Panc1 (cell line): ENCODE results near the gene SEM1. TPM values are rescaled to one million over a fixed set of nuclear protein-coding genes. Genes with fewer than 3 reads are reported as not detected.
A peak's percentile ranks its signal among the peaks of the same experiment; 100 is the strongest.

Source experiments
- ATAC-seq: fragments of 200-7000 bp; cut with Tn5 transposase; 2 replicates; pipeline ENCODE4 v1.9.1; 2020; ENCODE audit warnings: mild to moderate bottlenecking, moderate library complexity
- BruUV-seq: library from RNA; stranded (reverse); fragments of 400-500 nt; replicated peaks from 2 replicates; lab custom pipeline; 2021; lab: Mats Ljungman, UMichigan
- CTCF ChIA-PET: fragments of 300-600 bp; sonication (Branson Sonifier 250); formaldehyde crosslinking; loops from one replicate; lab custom pipeline; 2022; ENCODE audit warnings: antibody characterized with exemption; lab: Charles Lee
- POLR2A ChIA-PET: fragments of 300-600 bp; sonication (Branson Sonifier 250); formaldehyde crosslinking; loops from one replicate; lab custom pipeline; 2022; ENCODE audit warnings: antibody characterized with exemption; lab: Charles Lee
- DNase-seq: peaks from one replicate; pipeline ENCODE4 v3.0.0-alpha.2; 2010; ENCODE audit warnings: low read depth, low spot score
- H3K27ac ChIP-seq: 2 replicates; pipeline ENCODE4 v1.5.1; 2011; ENCODE audit warnings: mild to moderate bottlenecking, low read length, inconsistent platforms
- H3K27me3 ChIP-seq: fragments of 200-500 bp; sonication (Bioruptor generic); 2 replicates; pipeline ENCODE4 v1.6.0; 2014; ENCODE audit warnings: low read length, inconsistent platforms; ENCODE audit not compliant: control insufficient read depth, insufficient read depth
- H3K36me3 ChIP-seq: fragments of 200-500 bp; sonication (Bioruptor generic); 2 replicates; pipeline ENCODE4 v1.5.1; 2014; ENCODE audit warnings: inconsistent platforms, mild to moderate bottlenecking, low read length, moderate library complexity; ENCODE audit not compliant: control insufficient read depth, insufficient read depth
- H3K4me1 ChIP-seq: 2 replicates; pipeline ENCODE4 v1.5.1; 2011; ENCODE audit warnings: inconsistent platforms, mild to moderate bottlenecking, low read length, moderate library complexity; ENCODE audit not compliant: control insufficient read depth, insufficient read depth
- H3K4me3 ChIP-seq, 2 experiments: 2 replicates each; pipeline ENCODE4 v1.5.1; 2011 to 2012; ENCODE audit warnings: low read depth in 2 of 2, low read length in 2 of 2, mild to moderate bottlenecking in 2 of 2, inconsistent platforms in 1 of 2, moderate library complexity in 1 of 2
- H3K9me3 ChIP-seq: fragments of 200-500 bp; sonication (Bioruptor generic); 2 replicates; pipeline ENCODE4 v1.5.1; 2014; ENCODE audit warnings: low read depth, mild to moderate bottlenecking, inconsistent platforms, low read length, moderate library complexity; ENCODE audit not compliant: control insufficient read depth, insufficient read depth
- CTCF ChIP-seq: fragments of 450-650 bp; IDR thresholded peaks from 2 replicates; pipeline ENCODE4 v1.5.1; 2017; ENCODE audit warnings: mild to moderate bottlenecking
- POLR2AphosphoS5 ChIP-seq: IDR thresholded peaks from 2 replicates; pipeline ENCODE4 v1.6.1; 2012; ENCODE audit warnings: mild to moderate bottlenecking, low read depth, low read length, moderate library complexity
- REST ChIP-seq, 2 experiments: IDR thresholded peaks; 2 replicates each; pipeline ENCODE4 v1.6.1; 2011 to 2012; ENCODE audit warnings: low read depth in 2 of 2, control low read depth in 1 of 2, low read length in 1 of 2, mild to moderate bottlenecking in 1 of 2, moderate library complexity in 1 of 2; ENCODE audit not compliant: insufficient read depth in 1 of 2
- SIN3A ChIP-seq: IDR thresholded peaks from 2 replicates; pipeline ENCODE4 v1.6.1; 2012; ENCODE audit warnings: low read depth, mild to moderate bottlenecking, low read length, moderate library complexity, borderline replicate concordance; ENCODE audit not compliant: insufficient read depth
- TCF7L2 ChIP-seq: IDR thresholded peaks from 2 replicates; pipeline ENCODE4 v1.6.1; 2011; ENCODE audit warnings: mild to moderate bottlenecking, low read depth, low read length, inconsistent platforms
- in situ Hi-C: cut with HindIII; loops from 2 replicates; pipeline ENCODE4 v1.10.0; 2016; ENCODE audit warnings: low sequenced_read_pairs, low pct_unique_long_range_greater_than_20kb
- intact Hi-C: fragments of 100-400 bp; cut with micrococcal nuclease; formaldehyde crosslinking; loops from one replicate; pipeline ENCODE4 v1.10.0; 2022; ENCODE audit not compliant: unreplicated experiment
- total RNA-seq: library from RNA; stranded (reverse); gene quantifications from one replicate; pipeline ENCODE4 v1.2.1, GENCODE V29; 2021; ENCODE audit not compliant: unreplicated experiment

The SEM1 gene
- total RNA-seq, 1 experiment from 2014 or later, result 67.8 TPM

- in situ Hi-C loops, result no loop called here
- DNase-seq (no peak), ATAC-seq (no peak)
- Histone ChIP-seq H3K4me3 (peak overlapping the region; percentile 89 to 96), H3K27me3 (no peaks in the 10 kb centered on the region), H3K9me3 (no peaks in the 10 kb centered on the region), H3K4me1 (peaks cover 7% of the 10 kb centered on the region), H3K27ac (peak overlapping the region; percentile 36), H3K36me3 (no peaks in the 10 kb centered on the region; the same call in none of the 2 replicates)
- intact Hi-C loops, result loop anchor here (10.0 kb wide), 1 partner anchor 317 kb away; the partner anchor contains the start of gene DLX5
- no TSS peak for BruUV-seq
- CTCF ChIA-PET, result no interaction called here
- TF ChIP-seq CTCF (no peak), SIN3A (no peak), REST (IDR thresholded peaks at IDR 0.05; ENCODE audit: insufficient read depth in 1 of 2, low read depth in 2 of 2, low read length in 1 of 2) (no peak), POLR2AphosphoS5 (no peak), TCF7L2 (no peak)
- POLR2A ChIA-PET, result no interaction called here
Measured at GRCh38 chr7:96707901-96708774, 1.5 kb downstream of the SEM1 start.

GRCh38 chr7:96701258-96701657 is 8.4 kb downstream of the SEM1 start:
- BruUV-seq, result no TSS peak
- Histone ChIP-seq H3K27me3 (no peaks in the 10 kb centered on the region), H3K4me1 (peaks cover 3% of the 10 kb centered on the region; the same call in 1 of the 2 replicates), H3K27ac (no peak overlapping the region), H3K9me3 (no peaks in the 10 kb centered on the region), H3K36me3 (no peaks in the 10 kb centered on the region; the same call in 1 of the 2 replicates), H3K4me3 (no peak overlapping the region)
- no peak for TF ChIP-seq TCF7L2
- no peak for TF ChIP-seq SIN3A
- no peak for TF ChIP-seq CTCF
- no peak for TF ChIP-seq POLR2AphosphoS5
- no peak for TF ChIP-seq REST (IDR thresholded peaks at IDR 0.05; ENCODE audit: insufficient read depth in 1 of 2, low read depth in 2 of 2, low read length in 1 of 2)
- in situ Hi-C loops (no loop called here), intact Hi-C loops (loop anchor here (10.0 kb wide), 1 partner anchor 324 kb away; the partner anchor contains the start of gene DLX5)
- DNase-seq, result no peak
- CTCF ChIA-PET, result no interaction called here
- POLR2A ChIA-PET, result no interaction called here
- no peak for ATAC-seq
